Mesodermal cell (in vitro differentiated cells): ENCODE measurements around the gene ARPC5L.

Experiments
- H3K27ac ChIP-seq: 2 replicates; pipeline ENCODE4 v1.7.0; 2013; ENCODE audit warnings: mild to moderate bottlenecking, low read depth, low read length, moderate library complexity; ENCODE audit not compliant: severe bottlenecking
- H3K36me3 ChIP-seq: 2 replicates; pipeline ENCODE4 v1.7.1; 2013; ENCODE audit warnings: mild to moderate bottlenecking, low read length, moderate library complexity; ENCODE audit not compliant: control insufficient read depth, insufficient read depth
- H3K4me1 ChIP-seq: one replicate; pipeline ENCODE4 v1.7.1; 2013; ENCODE audit warnings: mild to moderate bottlenecking, low read length; ENCODE audit not compliant: insufficient read depth, control insufficient read depth, poor library complexity, severe bottlenecking
- H3K4me3 ChIP-seq: 2 replicates; pipeline ENCODE4 v1.7.0; 2013; ENCODE audit warnings: low read length, control low read depth, mild to moderate bottlenecking; ENCODE audit not compliant: insufficient read depth, poor library complexity, severe bottlenecking; ENCODE audit errors: extremely low read depth
- H3K9me3 ChIP-seq: 2 replicates; pipeline ENCODE4 v1.7.1; 2013; ENCODE audit warnings: mild to moderate bottlenecking, low read length, moderate library complexity; ENCODE audit not compliant: control insufficient read depth
- WGBS, 2 experiments: methylation state at CpG; one replicate each; pipeline ENCODE4 v1.1.5; 2013; ENCODE audit warnings: missing lambda C conversion rate in 2 of 2; ENCODE audit not compliant: insufficient coverage in 2 of 2; 5-methylcytosine and 5-hydroxymethylcytosine counted together

The ARPC5L gene

GRCh38 chr9:124869986-124870560 lies 8.1 kb downstream of the ARPC5L start:
- Histone ChIP-seq H3K4me3 (peak overlapping the region; percentile 93), H3K9me3 (no peaks in the 10 kb centered on the region), H3K4me1 (peaks cover 11% of the 10 kb centered on the region), H3K27ac (peak overlapping the region; percentile 93), H3K36me3 (peaks cover 46% of the 10 kb centered on the region)
- WGBS, 2 experiments: 14 to 19% methylated on average over 11 to 12 of the region's 12 CpGs

GRCh38 chr9:124870723-124871122 lies 8.8 kb downstream of the ARPC5L start:
- peaks cover 11% of the 10 kb centered on the region for H3K4me1 ChIP-seq
- peaks cover 52% of the 10 kb centered on the region for H3K36me3 ChIP-seq
- H3K9me3 ChIP-seq: no peaks in the 10 kb centered on the region
- H3K4me3 ChIP-seq: peak overlapping the region; percentile 93
- WGBS, 2 experiments: 73 to 81% methylated on average over 5 to 6 of the region's 6 CpGs
- no peak overlapping the region for H3K27ac ChIP-seq

- no peak overlapping the region for H3K4me3 ChIP-seq
- 88 to 91% methylated on average over 9 to 11 of the region's 11 CpGs for WGBS, 2 experiments
- H3K9me3 ChIP-seq: no peaks in the 10 kb centered on the region
- no peak overlapping the region for H3K27ac ChIP-seq
- H3K4me1 ChIP-seq: peaks cover 11% of the 10 kb centered on the region
- peaks cover 56% of the 10 kb centered on the region for H3K36me3 ChIP-seq
Measured at GRCh38 chr9:124871156-124871561, 9.2 kb downstream of the ARPC5L start.

- Histone ChIP-seq H3K4me1 (peaks cover 11% of the 10 kb centered on the region), H3K27ac (no peak overlapping the region), H3K9me3 (no peaks in the 10 kb centered on the region), H3K36me3 (peaks cover 81% of the 10 kb centered on the region), H3K4me3 (no peak overlapping the region)
- WGBS, 2 experiments: 90 to 93% methylated on average over 13 to 14 of the region's 14 CpGs
Measured at GRCh38 chr9:124873664-124874063, 11.7 kb downstream of the ARPC5L start.

- Histone ChIP-seq H3K27ac (no peak overlapping the region), H3K4me1 (peaks cover 11% of the 10 kb centered on the region), H3K4me3 (no peak overlapping the region), H3K36me3 (peaks cover 92% of the 10 kb centered on the region), H3K9me3 (no peaks in the 10 kb centered on the region)
- 83 to 94% methylated on average over 3 to 4 of the region's 6 CpGs for WGBS, 2 experiments
Measured at GRCh38 chr9:124875501-124875900, 13.6 kb downstream of the ARPC5L start.

GRCh38 chr9:124877021-124877782 lies 15.3 kb downstream of the ARPC5L start:
- Histone ChIP-seq H3K4me1 (peaks cover 3% of the 10 kb centered on the region), H3K27ac (no peak overlapping the region), H3K36me3 (peaks cover 83% of the 10 kb centered on the region), H3K4me3 (no peak overlapping the region), H3K9me3 (no peaks in the 10 kb centered on the region)
- 89 to 97% methylated on average over 10 of the region's 14 CpGs for WGBS, 2 experiments

GRCh38 chr9:124878021-124878420 lies 16.1 kb downstream of the ARPC5L start:
- Histone ChIP-seq H3K4me3 (no peak overlapping the region), H3K36me3 (peaks cover 80% of the 10 kb centered on the region), H3K27ac (no peak overlapping the region), H3K4me1 (no peaks in the 10 kb centered on the region), H3K9me3 (no peaks in the 10 kb centered on the region)
- no CpG with 5 or more reads among the region's 1 CpG for WGBS, 2 experiments

- WGBS, 2 experiments: 83 to 89% methylated on average over 6 of the region's 6 CpGs
- H3K27ac ChIP-seq: peak overlapping the region; percentile 29
- H3K4me3 ChIP-seq: no peak overlapping the region
- no peaks in the 10 kb centered on the region for H3K9me3 ChIP-seq
- peaks cover 76% of the 10 kb centered on the region for H3K36me3 ChIP-seq
- no peaks in the 10 kb centered on the region for H3K4me1 ChIP-seq
Measured at GRCh38 chr9:124878518-124878917, 16.6 kb downstream of the ARPC5L start.

- no peaks in the 10 kb centered on the region for H3K4me1 ChIP-seq
- 88 to 92% methylated on average over 10 of the region's 10 CpGs for WGBS, 2 experiments
- peaks cover 71% of the 10 kb centered on the region for H3K36me3 ChIP-seq
- no peak overlapping the region for H3K4me3 ChIP-seq
- H3K27ac ChIP-seq: no peak overlapping the region
- no peaks in the 10 kb centered on the region for H3K9me3 ChIP-seq
Measured at GRCh38 chr9:124879226-124879625, 17.3 kb downstream of the ARPC5L start.

- Histone ChIP-seq H3K9me3 (no peaks in the 10 kb centered on the region), H3K27ac (no peak overlapping the region), H3K4me1 (no peaks in the 10 kb centered on the region), H3K36me3 (peaks cover 58% of the 10 kb centered on the region), H3K4me3 (no peak overlapping the region)
- WGBS, 2 experiments: 36 to 41% methylated on average over 7 to 9 of the region's 9 CpGs
Measured at GRCh38 chr9:124880501-124880900, 18.6 kb downstream of the ARPC5L start.

GRCh38 chr9:124881138-124881743 lies 19.3 kb downstream of the ARPC5L start:
- H3K4me1 ChIP-seq: no peaks in the 10 kb centered on the region
- peaks cover 51% of the 10 kb centered on the region for H3K36me3 ChIP-seq
- no peak overlapping the region for H3K4me3 ChIP-seq
- WGBS, 2 experiments: 94% methylated on average over 12 to 13 of the region's 16 CpGs
- H3K27ac ChIP-seq: no peak overlapping the region
- no peaks in the 10 kb centered on the region for H3K9me3 ChIP-seq
